ENCODE measurements around the gene HOXA10. TPM values are rescaled to one million over a fixed set of nuclear protein-coding genes. Genes with fewer than 3 reads are reported as not detected.
A peak's percentile ranks its signal among the peaks of the same experiment; 100 is the strongest.

Gene HOXA10
- total RNA-seq, 2 experiments from 2014 or later = not detected

DNA sequence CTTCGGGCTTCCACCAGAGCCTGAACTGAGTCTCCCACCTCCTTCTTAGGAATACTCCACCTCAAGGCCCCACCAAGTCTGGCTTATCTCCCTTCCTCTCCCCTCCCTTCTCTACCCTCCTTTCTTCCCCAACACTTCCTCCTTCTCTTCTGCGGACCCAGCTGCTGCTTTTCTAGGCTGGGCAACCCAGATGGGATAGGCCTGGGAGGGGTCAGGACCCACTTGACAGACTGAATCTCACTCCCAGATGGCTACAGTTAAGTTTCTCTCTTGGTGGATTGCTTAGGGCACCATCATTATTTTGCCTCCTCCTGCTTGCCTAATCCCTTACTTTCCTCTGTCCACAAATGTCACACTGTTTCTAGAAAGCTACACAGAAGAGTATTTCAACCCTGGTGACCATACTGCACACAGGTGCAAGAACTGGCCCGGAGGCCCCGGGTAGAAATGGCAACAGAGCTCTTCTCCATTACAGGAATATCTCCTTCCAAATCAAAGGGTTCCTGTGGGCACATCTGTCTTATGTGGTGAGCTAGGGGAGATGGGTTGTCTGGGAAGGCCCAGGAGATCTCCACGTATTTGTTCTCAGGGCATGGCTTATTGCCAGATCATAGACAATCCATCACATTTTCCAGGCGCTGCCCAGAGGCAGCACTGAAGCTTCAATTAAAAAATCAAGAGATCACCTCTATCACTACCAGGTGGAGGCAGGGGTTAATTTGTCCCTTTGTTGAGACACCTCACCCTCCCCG, 16.1 kb upstream of the HOXA10 start:
- ChIA-PET POLR2A (interaction anchor here (0.6 to 2.6 kb wide), 6 partner anchors 11 to 551 kb away, joined by 3 to 8 read pairs (median 4); partner anchors contain the start of gene HOXA9), CTCF (interaction anchor here (1.0 to 1.6 kb wide), 4 partner anchors 11 to 831 kb away, joined by 3 to 13 read pairs (median 5); no protein-coding TSS in a partner anchor)
- Histone ChIP-seq H3K4me1 (ENCODE audit: insufficient read depth, low read length) (peaks cover 69% of the 10 kb centered on the region), H3K36me3 (ENCODE audit: insufficient read depth, low read length) (no peaks in the 10 kb centered on the region), H3K9me3 (ENCODE audit: control insufficient read depth in 1 of 2, insufficient read depth in 1 of 2, low read length in 2 of 2) (peaks cover 0 to 49% of the 10 kb centered on the region in 2 experiments), H3K4me3 (ENCODE audit: low read length) (no peak overlapping the region), H3K27ac (ENCODE audit: low read depth in 1 of 2, low read length in 2 of 2) (no peak overlapping the region), H3K27me3 (ENCODE audit: control insufficient read depth in 1 of 2, insufficient read depth in 2 of 2, low read length in 2 of 2) (peaks cover 96 to 98% of the 10 kb centered on the region in 2 experiments)
- no peak for ATAC-seq (ENCODE audit: poor library complexity)
- peak in 1 of 14 experiments; percentile 5 for DNase-seq
- no peaks in the 10 kb centered on the region for H3K36me3 Mint-ChIP-seq (ENCODE audit: low read depth)
- TF ChIP-seq CTCF (IDR thresholded peaks at IDR 0.05) = no peak
- H3K4me3 Mint-ChIP-seq = peak overlapping the region; percentile 57
- intact Hi-C loops (cut with DNase I, micrococcal nuclease) = loop anchor here in 1 of 2 experiments (5.0 to 10.0 kb wide), 5 partner anchors 38 to 1333 kb away; partner anchors contain the start of genes HIBADH, HOXA3, JAZF1 and TAX1BP1
- H3K27ac Mint-ChIP-seq = peak overlapping the region; percentile 80
- H3K27me3 Mint-ChIP-seq = peaks cover 99% of the 10 kb centered on the region
- H3K4me1 Mint-ChIP-seq (ENCODE audit: low read depth) = peaks cover 72% of the 10 kb centered on the region
- H3K9me3 Mint-ChIP-seq = no peaks in the 10 kb centered on the region

- no peaks in the 10 kb centered on the region for H3K9me3 Mint-ChIP-seq
- peaks cover 99% of the 10 kb centered on the region for H3K27me3 Mint-ChIP-seq
- no peak for TF ChIP-seq CTCF (IDR thresholded peaks at IDR 0.05)
- intact Hi-C loops (cut with DNase I, micrococcal nuclease) = loop anchor here in 1 of 2 experiments (5.0 kb wide), 2 partner anchors 37 to 1332 kb away; partner anchors contain the start of gene HOXA3
- H3K27me3 ChIP-seq (ENCODE audit: control insufficient read depth in 1 of 2, insufficient read depth in 2 of 2, low read length in 2 of 2) = peaks cover 95 to 98% of the 10 kb centered on the region in 2 experiments
- peaks cover 0 to 56% of the 10 kb centered on the region in 2 experiments for H3K9me3 ChIP-seq (ENCODE audit: control insufficient read depth in 1 of 2, insufficient read depth in 1 of 2, low read length in 2 of 2)
- POLR2A ChIA-PET = interaction anchor here (0.9 to 2.6 kb wide), 4 partner anchors 16 to 551 kb away, joined by 3 to 8 read pairs (median 4); partner anchors contain the start of gene HOXA9
- H3K36me3 Mint-ChIP-seq (ENCODE audit: low read depth) = no peaks in the 10 kb centered on the region
- peaks cover 76% of the 10 kb centered on the region for H3K4me1 ChIP-seq (ENCODE audit: insufficient read depth, low read length)
- H3K4me3 Mint-ChIP-seq = peak overlapping the region; percentile 12
- H3K4me3 ChIP-seq (ENCODE audit: low read length) = no peak overlapping the region
- H3K4me1 Mint-ChIP-seq (ENCODE audit: low read depth) = peaks cover 78% of the 10 kb centered on the region
- no peaks in the 10 kb centered on the region for H3K36me3 ChIP-seq (ENCODE audit: insufficient read depth, low read length)
- peak overlapping the region; percentile 80 for H3K27ac Mint-ChIP-seq
- ATAC-seq (ENCODE audit: poor library complexity) = no peak
- DNase-seq = peak in 1 of 14 experiments; percentile 33
- CTCF ChIA-PET = interaction anchor here (1.0 to 1.6 kb wide), 3 partner anchors 10 to 29 kb away, joined by 4 to 13 read pairs (median 6); no protein-coding TSS in a partner anchor
- no peak overlapping the region for H3K27ac ChIP-seq (ENCODE audit: low read depth in 1 of 2, low read length in 2 of 2)
These were observed 15.3 kb upstream of the HOXA10 start for GRCh38 chr7:27189295-27189996.
